Measurements from ENCODE around the gene SLC35F6.
"Not testable (repeated sequence)": the region's sequence is repeated elsewhere in the genome, so short reads cannot be mapped to it uniquely, and the experiment has no call there.

Gene SLC35F6

DNA sequence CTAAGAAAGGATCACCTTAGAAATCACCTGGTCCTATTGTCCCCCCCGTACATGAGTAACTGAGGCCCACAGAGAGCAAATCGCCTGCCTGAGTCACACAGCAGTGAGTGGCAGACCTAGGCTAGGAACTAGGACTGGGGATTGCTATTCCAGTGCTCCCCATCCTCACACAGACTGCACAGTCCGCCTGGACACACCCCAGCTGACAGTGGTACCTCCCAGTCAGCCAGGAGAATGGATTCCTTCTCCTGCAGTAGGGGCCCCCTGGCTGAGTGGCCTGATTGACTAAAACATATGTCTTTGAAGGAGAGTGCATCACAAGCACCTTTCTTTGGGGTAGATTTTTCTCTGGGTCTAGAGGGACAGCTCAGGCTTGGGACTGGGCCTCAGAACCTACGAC lies 32.4 kb upstream of the SLC35F6 start:
- DNase-seq = no peak

DNA sequence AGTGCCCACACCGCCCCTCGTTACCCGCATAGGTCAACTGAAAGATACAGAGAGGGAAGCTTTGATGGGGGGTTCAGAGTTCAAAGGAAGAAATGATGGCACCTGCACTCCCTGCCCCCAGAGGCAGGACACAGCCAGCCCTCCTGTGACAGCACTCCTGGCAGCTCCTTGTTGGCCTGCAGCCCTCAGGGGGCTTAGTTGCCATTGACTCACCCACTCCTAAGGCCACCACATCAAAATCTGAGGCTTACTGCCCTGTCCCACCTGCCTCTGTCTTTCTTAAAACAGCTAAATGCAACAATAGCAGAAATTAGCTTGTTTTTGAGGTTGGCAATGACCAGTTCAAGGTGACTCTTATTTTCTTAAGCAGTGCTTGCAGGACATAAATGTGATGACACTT lies 31.6 kb upstream of the SLC35F6 start:
- no peak for DNase-seq

DNA sequence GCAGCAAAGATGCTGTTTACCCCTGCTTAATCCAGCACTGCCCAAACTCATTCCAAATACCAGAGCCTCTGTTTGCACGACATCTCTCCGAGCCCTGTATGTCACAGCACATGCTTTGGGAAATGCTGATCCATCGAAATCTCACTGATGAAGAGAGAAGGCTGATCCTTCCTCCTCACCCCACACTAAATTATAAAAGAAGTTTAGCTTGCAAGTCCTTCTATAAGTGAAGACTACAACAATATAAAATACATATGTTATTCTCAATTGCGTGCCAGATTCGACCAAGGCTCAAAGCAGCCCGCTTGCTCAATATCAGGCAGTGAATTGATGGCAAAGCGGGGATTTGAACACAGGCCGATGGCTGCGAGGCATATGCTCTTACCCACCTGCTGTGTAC lies 30.7 kb upstream of the SLC35F6 start:
- DNase-seq = no peak

DNA sequence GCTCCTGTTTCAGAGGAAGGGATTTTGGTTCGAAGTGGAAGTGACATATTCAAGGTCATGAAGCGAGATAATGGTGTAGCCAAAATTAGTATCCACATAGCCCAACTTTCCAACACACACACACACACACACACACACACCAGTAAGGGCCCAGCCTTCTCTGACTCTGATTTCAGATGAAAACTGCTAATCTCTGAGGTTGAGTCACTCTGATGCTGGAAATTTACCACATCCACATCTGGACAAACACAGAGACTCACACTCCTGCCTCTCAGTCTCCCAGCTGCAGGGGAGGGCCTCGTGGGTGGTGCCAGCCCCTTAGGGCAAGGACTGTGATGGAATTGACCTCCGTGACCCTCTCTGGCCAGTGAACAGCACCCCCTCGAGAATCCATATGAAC lies 29.0 kb upstream of the SLC35F6 start:
- DNase-seq = no peak

DNA sequence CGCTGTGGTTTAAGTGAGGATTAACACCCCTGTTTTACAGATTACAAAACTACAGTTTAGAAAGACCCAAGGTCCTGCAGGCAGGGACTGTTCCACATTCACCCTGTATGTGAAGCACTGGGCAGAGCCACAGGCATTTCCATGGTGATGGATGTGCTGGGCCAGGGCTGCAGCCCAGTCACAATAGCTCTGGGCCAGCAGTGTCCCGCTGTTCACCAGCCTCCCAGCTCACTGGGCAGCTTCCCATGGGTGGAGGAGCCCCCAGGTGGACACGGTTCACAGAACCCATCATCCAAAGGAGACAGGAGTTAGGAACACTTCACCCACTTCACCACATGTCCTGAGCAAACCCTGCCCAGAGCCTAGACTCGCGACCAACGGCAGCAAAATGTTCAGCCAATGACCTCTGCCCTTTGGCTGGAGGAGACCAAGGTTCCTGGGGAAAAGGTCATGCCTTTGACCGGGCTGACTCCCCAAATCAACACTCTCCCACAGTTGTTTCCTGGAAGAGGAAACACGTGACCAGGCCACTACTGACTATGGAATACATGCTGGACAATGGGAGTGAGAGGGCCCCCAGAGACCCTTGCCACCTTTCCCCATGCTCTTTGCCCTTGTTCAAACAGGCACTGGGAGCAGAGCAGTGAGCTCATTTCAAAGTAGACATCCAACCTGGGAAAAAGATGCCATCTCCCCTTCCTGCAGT lies 28.0 kb upstream of the SLC35F6 start:
- no peak for DNase-seq

DNA sequence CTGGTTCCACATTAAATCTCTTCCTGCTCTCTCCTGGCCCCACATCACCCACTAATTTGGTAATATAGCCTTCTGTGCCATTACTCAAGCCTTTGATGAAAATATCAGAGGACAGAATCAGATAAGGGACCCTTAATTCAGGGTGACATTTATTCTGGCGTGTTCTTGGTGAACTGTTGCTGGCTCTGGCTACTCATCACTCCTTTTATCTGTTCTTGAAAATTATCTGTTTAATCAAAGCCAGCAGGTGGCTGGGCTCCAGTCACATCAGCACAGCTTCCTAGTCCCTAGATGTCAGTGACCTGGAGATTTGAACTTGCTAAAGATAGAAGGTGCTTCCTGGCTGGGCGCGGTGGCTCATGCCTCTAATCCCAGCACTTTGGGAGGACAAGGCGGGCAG lies 26.9 kb upstream of the SLC35F6 start:
- no peak for DNase-seq

DNA sequence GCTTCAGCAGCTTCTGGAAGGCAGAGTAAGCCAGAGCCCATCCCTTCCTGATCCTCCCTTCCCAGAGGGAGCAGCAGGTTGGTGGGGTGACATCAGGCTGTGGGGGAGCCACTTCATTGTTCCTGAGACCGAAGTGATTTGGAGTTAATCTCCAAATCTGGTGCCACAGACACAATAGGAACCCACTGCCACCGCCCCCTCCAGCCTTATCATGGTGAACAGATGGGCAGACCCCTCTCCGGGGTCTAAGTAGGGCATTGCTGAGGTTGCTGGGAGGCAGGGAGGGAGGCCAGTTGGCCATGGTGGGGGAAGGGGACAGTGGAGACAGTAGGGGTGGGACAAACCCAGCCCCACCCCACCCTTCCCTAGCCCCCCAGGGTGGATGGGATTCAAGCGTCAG lies 25.6 kb upstream of the SLC35F6 start:
- no peak for DNase-seq

DNA sequence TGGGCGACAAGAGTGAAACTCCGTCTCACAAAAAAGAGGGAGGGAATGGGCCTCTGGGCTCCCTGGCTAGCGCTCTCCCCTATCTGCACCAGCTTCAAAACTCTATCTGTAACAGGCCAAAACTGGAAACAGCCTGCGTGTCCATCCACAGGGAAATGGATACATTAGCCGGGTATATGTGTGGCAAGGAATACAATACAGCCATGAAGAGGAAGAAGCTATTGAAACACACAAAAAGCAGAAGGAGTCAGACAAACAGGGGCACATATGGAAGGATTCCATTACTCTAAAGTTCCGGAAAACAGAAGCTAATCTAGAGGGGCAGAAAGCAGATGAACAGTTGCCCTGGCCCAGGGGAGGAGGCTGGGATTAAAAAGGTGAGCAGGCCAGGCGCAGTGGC lies 24.6 kb upstream of the SLC35F6 start:
- no peak for DNase-seq

DNA sequence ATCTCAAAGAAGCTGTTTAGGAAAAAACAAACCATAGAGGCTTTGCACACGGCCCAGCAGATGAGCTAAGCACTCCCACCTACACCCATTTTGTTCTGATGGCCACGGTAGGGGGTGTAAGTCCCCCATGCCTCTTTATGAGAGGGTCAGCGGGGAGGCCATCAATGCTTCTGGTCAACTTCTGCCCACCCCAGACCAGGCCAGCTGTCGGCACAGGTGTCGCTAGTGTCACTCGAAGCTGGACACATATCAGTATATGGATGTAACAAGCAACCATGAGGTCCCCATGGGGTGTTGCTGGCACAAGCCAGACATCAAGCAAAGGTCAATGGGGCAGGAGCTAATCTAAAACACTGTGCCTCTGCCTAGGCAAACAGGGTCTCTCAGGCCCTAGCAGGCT lies 23.7 kb upstream of the SLC35F6 start:
- DNase-seq = no peak

DNA sequence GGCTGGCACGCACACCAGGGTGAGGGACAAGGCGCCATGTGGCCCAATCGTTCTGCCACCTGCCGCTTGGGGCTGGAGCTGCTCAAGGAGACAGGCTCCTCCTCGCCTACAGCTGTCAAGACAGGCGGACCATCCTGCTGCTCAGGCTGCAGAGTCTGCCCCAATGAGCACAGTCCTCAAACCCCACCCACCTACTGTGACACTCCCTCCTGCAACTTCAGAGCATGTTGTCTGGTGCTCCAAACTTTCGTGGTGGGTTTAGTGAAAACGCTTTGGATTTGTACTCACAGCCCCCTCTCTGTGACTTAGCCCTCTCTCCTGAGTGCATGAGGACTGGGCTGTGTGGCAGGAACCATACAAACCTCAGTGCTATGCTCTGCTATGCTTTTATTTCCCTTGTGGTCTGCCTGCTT lies 23.2 kb upstream of the SLC35F6 start:
- DNase-seq = no peak

DNA sequence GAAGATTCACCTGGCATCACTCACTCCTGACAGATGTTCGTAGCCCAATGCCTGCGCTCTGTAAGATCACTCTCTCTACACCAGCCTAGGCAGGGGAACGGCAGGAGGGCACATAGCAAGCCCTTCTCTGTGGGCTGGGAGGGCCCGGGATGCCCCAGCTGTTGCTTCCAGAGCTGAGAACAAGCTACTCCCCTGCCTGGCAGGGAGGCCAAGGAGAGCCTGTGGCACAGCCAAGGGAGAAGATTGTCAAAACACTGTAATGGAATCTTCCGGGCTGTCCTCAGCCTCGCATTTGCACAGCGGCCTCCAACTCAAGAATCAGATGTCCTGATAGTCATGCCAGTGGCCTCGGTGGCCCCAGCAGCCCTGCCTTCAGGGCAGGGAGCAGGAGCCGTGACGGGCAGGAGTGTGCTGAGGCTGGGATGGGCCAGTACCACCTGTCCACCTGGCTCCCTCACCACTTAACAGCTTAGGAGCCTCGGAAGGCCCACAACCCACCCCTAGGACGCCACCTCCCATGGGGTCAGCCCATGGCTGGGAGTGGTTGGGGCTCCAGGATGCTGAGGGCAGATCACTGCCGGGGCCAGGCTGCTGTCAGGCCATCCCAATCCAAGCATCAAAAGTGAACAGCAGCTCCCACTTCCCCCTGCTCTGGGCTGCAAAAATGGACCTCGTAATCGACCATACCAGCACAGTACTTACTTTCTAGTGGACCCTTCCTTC lies 21.9 kb upstream of the SLC35F6 start:
- DNase-seq = no peak

DNA sequence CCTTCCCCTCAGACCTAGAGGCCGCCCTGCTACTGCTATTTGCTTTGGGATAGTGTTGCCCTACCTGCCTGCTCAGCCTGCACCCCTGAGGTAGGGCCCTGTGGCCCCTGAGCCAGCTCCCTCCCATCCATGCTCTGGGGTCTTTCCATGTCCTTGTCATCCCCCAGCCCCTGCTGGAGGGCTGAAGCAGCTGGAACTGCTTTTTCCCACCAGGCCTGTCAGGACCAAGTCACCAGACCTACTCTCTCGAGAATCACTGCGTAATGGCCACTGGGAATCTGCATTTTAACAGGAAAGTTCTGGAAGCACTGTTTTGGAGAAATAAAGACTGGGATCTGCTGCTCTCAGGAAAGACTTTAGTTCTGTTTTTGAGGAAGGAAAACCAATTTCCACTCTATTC lies 20.2 kb upstream of the SLC35F6 start:
- no peak for DNase-seq

DNA sequence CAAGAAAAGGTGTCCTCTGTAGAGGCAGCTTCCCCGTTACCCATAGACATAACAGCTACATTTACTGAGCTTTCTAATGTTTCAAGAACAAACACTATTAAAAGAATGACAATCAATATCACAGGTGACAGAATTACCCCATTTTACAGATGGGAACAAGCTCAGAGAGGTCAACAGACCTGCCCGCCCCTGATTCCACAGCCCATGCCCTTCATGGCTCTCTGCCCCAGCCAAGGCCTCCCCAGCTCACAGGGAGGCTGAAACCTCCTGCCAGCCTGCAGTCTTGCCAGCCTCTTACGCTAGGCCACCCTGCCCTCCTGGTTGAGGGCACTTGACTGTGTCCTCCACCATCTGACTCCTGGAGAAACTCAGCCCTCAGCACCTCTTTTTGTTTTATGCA lies 19.1 kb upstream of the SLC35F6 start:
- no peak for DNase-seq

DNA sequence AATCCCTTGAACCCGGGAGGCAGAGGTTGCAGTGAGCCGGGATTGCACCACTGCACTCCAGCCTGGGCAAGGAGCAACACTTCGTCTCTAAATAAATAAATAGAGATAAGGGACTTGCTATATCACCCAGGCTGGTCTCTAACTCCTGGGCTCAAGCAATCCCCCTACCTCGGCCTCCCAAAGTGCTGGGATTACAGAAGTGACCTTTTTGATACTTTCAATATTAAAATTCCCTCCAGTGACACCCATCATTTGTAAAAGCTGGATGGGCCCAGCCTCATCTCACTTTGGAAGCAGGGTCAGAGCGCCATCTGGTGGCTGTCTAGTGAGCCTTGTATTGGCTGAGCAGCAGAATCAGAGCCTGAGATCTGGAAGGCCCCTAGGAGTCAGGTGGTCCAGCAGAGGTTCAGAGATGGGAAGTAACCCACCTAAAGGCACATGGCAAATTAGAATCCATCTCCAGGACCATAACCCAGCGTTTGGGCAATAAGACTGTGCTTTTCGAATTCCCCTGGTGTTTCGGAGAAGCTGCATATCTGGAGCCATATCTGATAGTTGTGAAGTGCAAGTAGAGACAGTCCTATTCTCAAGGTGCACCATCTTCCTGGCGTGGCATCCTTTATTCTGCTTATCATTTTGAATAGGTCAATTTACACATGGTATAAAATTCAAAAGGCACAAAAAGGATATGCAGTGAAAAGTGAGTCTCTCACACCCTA lies 18.3 kb upstream of the SLC35F6 start:
- DNase-seq = peak; percentile 70

DNA sequence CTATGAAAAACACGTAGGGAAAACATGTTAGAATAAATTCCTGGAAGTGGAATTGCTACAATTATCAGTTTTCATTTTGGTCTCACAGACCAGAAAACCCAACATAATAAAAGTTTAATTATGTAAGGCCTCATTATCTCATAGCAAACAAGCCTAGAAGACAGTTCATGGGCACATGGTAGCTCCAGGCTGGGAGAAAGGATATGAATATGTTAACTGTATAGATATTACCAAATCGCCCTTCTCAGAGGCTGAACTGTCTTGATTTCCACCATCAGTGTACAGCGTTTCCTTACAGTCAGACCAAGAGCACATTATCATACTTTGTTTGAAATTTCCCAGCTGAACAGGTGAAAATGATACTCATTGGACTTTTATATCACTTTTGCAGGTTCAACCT lies 17.1 kb upstream of the SLC35F6 start:
- DNase-seq = no peak

DNA sequence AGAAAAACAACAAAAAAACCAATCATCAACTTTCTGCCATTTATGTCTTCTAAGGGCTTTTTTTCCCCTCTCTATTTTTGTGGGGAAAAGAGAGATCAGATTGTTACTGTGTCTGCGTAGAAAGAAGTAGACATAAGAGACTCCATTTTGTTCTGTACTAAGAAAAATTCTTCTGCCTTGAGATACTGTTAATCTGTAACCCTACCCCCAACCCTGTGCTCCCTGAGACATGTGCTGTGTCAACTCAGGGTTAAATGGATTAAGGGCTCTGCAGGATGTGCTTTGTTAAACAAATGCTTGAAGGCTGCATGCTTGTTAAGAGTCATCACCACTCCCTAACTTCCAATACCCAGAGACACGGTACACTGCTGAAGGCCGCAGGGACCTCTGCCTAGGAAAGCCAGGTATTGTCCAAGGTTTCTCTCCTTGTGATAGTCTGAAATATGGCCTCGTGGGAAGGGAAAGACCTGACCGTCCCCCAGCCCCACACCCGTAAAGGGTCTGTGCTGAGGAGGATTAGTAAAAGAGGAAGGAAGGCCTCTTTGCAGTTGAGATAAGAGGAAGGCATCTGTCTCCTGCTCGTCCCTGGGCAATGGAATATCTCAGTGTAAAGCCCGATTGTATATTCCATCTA lies 14.2 kb upstream of the SLC35F6 start:
- DNase-seq = not testable (repeated sequence)

DNA sequence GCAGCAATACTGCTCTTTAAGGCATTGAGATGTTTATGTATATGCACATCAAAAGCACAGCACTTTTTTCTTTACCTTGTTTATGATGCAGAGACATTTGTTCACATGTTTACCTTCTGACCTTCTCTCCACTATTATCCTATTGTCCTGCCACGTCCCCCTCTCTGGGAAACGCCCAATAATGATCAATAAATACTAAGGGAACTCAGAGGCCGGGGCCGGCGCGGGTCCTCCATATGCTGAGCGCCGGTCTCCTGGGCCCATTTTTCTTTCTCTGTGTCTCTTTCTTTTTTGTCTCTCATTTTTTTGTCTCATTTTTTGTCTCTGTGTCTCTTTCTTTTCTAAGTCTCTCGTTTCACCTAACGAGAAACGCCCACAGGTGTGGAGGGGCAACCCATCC lies 13.6 kb upstream of the SLC35F6 start:
- DNase-seq = not testable (repeated sequence)

DNA sequence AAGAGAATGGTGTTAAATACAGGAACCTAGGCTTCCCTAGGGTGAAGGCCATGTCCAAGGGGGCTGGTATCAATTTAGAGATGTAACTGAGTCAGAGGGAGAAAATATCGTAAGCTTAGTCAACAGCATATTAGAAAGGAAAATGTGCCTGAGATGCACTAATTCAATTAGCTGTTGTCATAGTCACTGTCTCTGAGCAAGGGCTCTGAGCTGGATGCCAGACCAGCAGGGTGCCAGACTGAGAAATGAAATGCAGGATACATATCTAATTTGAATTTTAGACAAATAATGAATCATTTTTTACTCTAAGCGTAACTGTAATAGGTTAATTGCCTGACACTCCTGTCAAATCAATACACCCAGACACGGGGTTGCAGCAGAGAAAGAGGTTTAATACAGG lies 11.4 kb upstream of the SLC35F6 start:
- DNase-seq = no peak

DNA sequence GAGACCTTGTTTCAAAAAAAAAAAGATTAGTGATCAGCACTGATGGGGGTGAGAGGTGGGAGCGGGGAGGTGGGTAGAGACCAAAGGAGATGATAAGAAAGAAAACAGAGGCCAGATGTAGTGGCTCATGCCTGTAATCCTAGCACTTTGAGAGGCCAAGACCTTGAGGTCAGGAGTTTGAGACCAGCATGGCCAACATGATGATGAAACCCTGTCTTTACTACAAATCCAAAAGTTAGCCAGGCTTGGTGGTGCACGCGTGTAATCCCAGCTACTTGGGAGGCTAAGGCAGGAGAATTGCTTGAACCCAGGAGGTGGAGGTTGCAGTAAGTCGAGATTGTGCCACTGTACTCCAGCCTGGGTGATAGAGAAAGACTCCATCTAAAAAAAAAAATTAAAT lies 9.5 kb upstream of the SLC35F6 start:
- no peak for DNase-seq

DNA sequence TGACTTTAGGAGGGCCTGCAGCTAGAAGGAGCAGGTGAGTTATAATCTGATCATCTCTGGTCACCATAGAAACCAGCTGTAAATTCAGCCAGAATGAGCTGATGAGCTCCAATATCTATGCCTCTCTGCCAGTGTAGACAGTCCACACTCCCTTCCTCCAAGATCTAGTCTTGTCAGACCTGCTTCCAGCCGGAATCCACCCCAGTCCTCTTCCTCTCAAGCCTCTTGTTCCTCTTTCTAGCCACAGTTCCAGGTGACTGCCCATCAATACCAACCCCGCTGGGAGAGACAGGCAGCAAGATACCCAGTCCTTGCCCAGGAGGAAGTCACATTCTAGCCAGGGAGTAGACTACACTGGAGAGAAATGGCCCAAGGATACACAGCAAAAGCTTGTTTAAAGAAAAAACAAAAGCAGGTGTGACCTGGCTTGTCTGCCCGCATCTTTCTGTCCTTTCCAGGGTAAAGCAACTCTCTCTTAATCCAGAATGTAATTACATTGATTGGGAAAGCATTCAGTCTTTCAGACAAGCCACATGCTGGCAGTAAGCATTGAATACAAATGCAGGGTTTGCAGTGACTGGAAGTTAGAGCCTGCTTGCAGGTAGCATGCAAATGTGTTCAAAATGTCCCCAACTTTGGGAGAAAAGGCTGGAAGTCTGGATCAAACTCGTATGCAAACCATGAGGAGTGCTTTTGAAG lies 9.0 kb upstream of the SLC35F6 start:
- no peak for DNase-seq

DNA sequence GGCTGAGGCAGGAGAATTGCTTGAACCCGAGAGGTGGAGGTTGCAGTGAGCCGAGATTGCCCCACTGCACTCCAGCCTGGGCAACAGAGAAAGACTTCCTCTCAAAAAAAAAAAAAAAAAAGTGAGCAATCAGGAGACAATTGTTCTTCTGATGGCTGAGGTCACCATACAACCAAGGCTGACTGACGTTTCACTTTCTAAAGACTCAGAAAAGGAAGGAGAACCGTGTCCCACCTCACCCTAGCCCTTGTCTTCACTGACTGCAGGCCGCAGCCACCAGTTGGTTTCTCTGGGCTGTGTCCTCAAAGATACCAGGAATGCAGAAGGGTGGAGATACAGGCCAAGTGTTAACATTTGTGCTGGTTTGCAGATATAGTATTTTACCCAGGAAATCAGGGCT lies 7.7 kb upstream of the SLC35F6 start:
- DNase-seq = no peak

DNA sequence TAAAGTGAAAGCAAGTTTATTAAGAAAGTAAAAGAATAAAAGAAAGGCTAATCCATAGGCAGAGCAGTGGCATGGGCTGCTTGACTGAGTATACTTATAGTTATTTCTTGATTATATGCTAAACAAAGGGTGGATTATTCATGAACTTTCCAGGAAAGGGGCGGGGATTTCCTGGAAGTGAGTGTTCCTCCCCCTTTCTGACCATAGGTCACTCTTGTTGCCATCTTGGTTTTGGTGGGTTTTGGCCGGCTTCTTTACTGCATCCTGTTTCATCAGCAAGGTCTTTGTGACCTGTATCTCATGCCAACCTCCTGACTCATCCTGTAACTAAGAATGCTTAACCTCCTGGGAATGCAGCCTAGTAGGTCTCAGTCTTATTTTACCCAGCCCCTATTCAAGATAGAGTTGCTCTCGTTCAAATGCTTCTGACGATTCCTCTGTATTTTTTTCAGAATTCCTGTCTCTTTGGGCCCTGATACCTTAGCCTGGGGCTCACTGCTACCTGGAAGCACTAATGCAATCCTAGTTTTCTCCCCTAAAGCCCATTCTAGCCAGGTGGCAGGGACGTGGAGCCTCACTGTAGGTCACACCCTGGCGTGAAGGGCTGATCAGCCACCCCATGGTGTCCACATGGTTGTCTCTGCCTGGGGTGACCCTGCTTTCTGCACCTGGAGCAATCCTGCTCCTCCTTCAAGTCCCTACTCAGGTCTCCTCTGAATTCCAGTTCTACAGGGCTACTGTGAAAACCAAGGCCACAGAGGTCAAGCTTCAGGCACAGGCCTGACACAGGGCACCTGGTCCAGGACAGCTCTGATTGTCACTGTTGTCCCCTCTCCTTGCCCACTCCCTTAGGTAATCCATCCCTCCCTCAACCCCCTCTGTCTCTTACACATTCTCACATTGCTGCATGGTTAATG lies 6.0 kb upstream of the SLC35F6 start:
- no peak for DNase-seq

Data from CD4-positive, alpha-beta T cell treated with Interleukin-12 subunit alpha and Interleukin-12 subunit beta, for 1 hour (primary cell).